GM10266 (cell line): Measurements from ENCODE around the gene COL27A1.

Experiments
- DNase-seq: peaks from one replicate; pipeline ENCODE4 v3.0.0; 2012; ENCODE audit errors: extremely low spot score
- CTCF ChIP-seq: IDR thresholded peaks from 2 replicates; pipeline ENCODE4 v1.5.1; 2012; ENCODE audit warnings: mild to moderate bottlenecking, low read depth; ENCODE audit not compliant: control insufficient read depth, insufficient read depth; ENCODE audit errors: missing control alignments

COL27A1 gene

GRCh38 chr9:114341152-114341830 lies 186.0 kb downstream of the COL27A1 start:
- no peak for DNase-seq
- no peak for TF ChIP-seq CTCF

GRCh38 chr9:114341991-114342390 lies 186.7 kb downstream of the COL27A1 start:
- no peak for DNase-seq

GRCh38 chr9:114342755-114343440 lies 187.6 kb downstream of the COL27A1 start:
- no peak for TF ChIP-seq CTCF
- DNase-seq, result no peak

More at GRCh38 chr9:114341991-114342390, 186.7 kb downstream of the COL27A1 start:
- no peak for TF ChIP-seq CTCF

- no peak for DNase-seq
- TF ChIP-seq CTCF, result no peak
These were observed 188.3 kb downstream of the COL27A1 start for GRCh38 chr9:114343471-114344187.

- no peak for DNase-seq
- TF ChIP-seq CTCF, result no peak
These were observed 188.8 kb downstream of the COL27A1 start for GRCh38 chr9:114344188-114344566.

GRCh38 chr9:114344692-114345091 lies 189.4 kb downstream of the COL27A1 start:
- TF ChIP-seq CTCF, result no peak
- DNase-seq, result no peak
